Measurements from ENCODE around the gene PNMA6A.
"Not testable (repeated sequence)": the region's sequence is repeated elsewhere in the genome, so short reads cannot be mapped to it uniquely, and the experiment has no call there.

Gene PNMA6A

GRCh38 chrX:153071909-153072583 lies at the start of gene PNMA6A:
Gene PNMA6A, plus strand, starts transcription at chrX:153072454. Its CDS starts 609 bp downstream, at chrX:153073063.
- H3K27me3 Mint-ChIP-seq; H3K4me1 Mint-ChIP-seq; H3K4me3 Mint-ChIP-seq; DNase-seq; H3K27ac Mint-ChIP-seq; H3K36me3 Mint-ChIP-seq (ENCODE audit: low read depth); H3K9me3 Mint-ChIP-seq: not testable (repeated sequence)
- ATAC-seq = peak; percentile 74

- H3K9me3 Mint-ChIP-seq; ATAC-seq; H3K4me1 Mint-ChIP-seq; H3K27ac Mint-ChIP-seq; DNase-seq; H3K36me3 Mint-ChIP-seq (ENCODE audit: low read depth); H3K4me3 Mint-ChIP-seq; H3K27me3 Mint-ChIP-seq: not testable (repeated sequence)
Measured at GRCh38 chrX:153026501-153026900, 45.8 kb upstream of the PNMA6A start.

DNA sequence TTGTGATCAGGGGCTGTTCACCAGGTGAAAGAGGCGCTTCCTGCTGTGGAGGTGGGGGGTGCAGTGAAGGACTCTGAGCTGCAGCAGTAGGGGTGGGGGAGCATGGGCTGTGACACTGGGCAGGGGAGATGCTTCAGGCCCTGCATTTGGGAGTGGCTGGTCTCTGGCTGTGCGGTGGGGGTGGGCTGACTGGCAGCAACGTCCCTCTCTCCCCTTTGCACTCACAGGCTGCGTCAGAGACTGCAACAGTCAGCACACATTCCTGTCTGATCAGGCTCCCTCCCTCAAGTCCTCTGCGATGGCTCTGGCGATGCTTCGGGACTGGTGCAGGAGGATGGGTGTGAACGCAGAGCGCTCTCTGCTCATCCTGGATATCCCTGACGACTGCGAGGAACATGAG lies 43.8 kb upstream of the PNMA6A start:
- H3K4me3 Mint-ChIP-seq; H3K36me3 Mint-ChIP-seq (ENCODE audit: low read depth); H3K27ac Mint-ChIP-seq; ATAC-seq; H3K27me3 Mint-ChIP-seq; H3K9me3 Mint-ChIP-seq; DNase-seq: not testable (repeated sequence)
- peaks cover 13% of the 10 kb centered on the region for H3K4me1 Mint-ChIP-seq

GRCh38 chrX:153029162-153029561 lies 43.1 kb upstream of the PNMA6A start:
- H3K4me1 Mint-ChIP-seq = peaks cover 15% of the 10 kb centered on the region
- H3K4me3 Mint-ChIP-seq = no peak overlapping the region
- no peaks in the 10 kb centered on the region for H3K27me3 Mint-ChIP-seq
- H3K27ac Mint-ChIP-seq = no peak overlapping the region
- ATAC-seq = no peak
- no peaks in the 10 kb centered on the region for H3K9me3 Mint-ChIP-seq
- H3K36me3 Mint-ChIP-seq (ENCODE audit: low read depth) = no peaks in the 10 kb centered on the region
- DNase-seq = no peak

- ATAC-seq = no peak
- peaks cover 15% of the 10 kb centered on the region for H3K4me1 Mint-ChIP-seq
- H3K36me3 Mint-ChIP-seq (ENCODE audit: low read depth) = no peaks in the 10 kb centered on the region
- H3K27ac Mint-ChIP-seq = no peak overlapping the region
- DNase-seq = no peak
- H3K9me3 Mint-ChIP-seq = no peaks in the 10 kb centered on the region
- no peaks in the 10 kb centered on the region for H3K27me3 Mint-ChIP-seq
- no peak overlapping the region for H3K4me3 Mint-ChIP-seq
Measured at GRCh38 chrX:153029875-153030274, 42.4 kb upstream of the PNMA6A start.

- H3K4me3 Mint-ChIP-seq = no peak overlapping the region
- H3K36me3 Mint-ChIP-seq (ENCODE audit: low read depth) = no peaks in the 10 kb centered on the region
- H3K27me3 Mint-ChIP-seq = no peaks in the 10 kb centered on the region
- H3K27ac Mint-ChIP-seq = no peak overlapping the region
- no peak for ATAC-seq
- no peaks in the 10 kb centered on the region for H3K9me3 Mint-ChIP-seq
- DNase-seq = no peak
- peaks cover 15% of the 10 kb centered on the region for H3K4me1 Mint-ChIP-seq
Measured at GRCh38 chrX:153030801-153031200, 41.5 kb upstream of the PNMA6A start.

GRCh38 chrX:153032397-153033118 lies 39.7 kb upstream of the PNMA6A start:
- Mint-ChIP-seq H3K27me3 (no peaks in the 10 kb centered on the region), H3K9me3 (no peaks in the 10 kb centered on the region), H3K27ac (peak overlapping the region; percentile 92), H3K4me1 (peaks cover 15% of the 10 kb centered on the region), H3K36me3 (ENCODE audit: low read depth) (no peaks in the 10 kb centered on the region), H3K4me3 (peak overlapping the region; percentile 83)
- DNase-seq = peak; percentile 72
- peak; percentile 77 for ATAC-seq

GRCh38 chrX:153049093-153049492 lies 23.2 kb upstream of the PNMA6A start:
- H3K27ac Mint-ChIP-seq = no peak overlapping the region
- H3K36me3 Mint-ChIP-seq (ENCODE audit: low read depth) = peaks cover 18% of the 10 kb centered on the region
- no peaks in the 10 kb centered on the region for H3K4me1 Mint-ChIP-seq
- H3K27me3 Mint-ChIP-seq = no peaks in the 10 kb centered on the region
- ATAC-seq (no peak), DNase-seq (no peak)
- H3K9me3 Mint-ChIP-seq = peaks cover 4% of the 10 kb centered on the region
- no peak overlapping the region for H3K4me3 Mint-ChIP-seq

DNA sequence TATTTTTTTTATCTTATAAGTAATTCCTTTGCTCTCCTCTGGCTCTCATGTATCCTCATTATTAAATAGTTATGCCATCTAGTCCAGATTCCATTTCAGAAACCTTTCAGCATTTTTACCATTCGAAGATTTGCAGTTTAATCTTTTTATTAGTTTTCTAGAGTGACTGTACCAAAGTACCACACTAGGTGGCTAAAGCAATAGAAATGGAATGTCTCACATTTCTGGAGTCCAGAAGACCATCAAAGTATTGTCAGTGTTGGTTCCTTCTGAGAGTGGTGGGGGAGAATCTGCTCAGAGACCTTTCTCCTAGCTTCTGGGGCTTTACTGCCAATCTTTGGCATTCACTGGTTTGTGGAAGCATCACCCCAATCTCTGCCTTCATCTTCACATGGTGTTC lies 19.7 kb upstream of the PNMA6A start:
- no peaks in the 10 kb centered on the region for H3K27me3 Mint-ChIP-seq
- peaks cover 13% of the 10 kb centered on the region for H3K36me3 Mint-ChIP-seq (ENCODE audit: low read depth)
- DNase-seq (no peak), ATAC-seq (no peak)
- no peak overlapping the region for H3K27ac Mint-ChIP-seq
- H3K4me3 Mint-ChIP-seq = no peak overlapping the region
- no peaks in the 10 kb centered on the region for H3K4me1 Mint-ChIP-seq
- H3K9me3 Mint-ChIP-seq = peaks cover 4% of the 10 kb centered on the region

GRCh38 chrX:153055871-153056749 lies 16.1 kb upstream of the PNMA6A start, which contains the start of gene PNMA3:
Gene PNMA3, plus strand, starts transcription at chrX:153056470. Its CDS starts 586 bp downstream, at chrX:153057056.
- Mint-ChIP-seq H3K27me3 (no peaks in the 10 kb centered on the region), H3K36me3 (ENCODE audit: low read depth) (no peaks in the 10 kb centered on the region), H3K27ac (no peak within 1 kb of the TSS), H3K4me3 (no peak within 1 kb of the TSS), H3K9me3 (no peaks in the 10 kb centered on the region), H3K4me1 (no peaks in the 10 kb centered on the region)
- ATAC-seq (no peak), DNase-seq (no peak)

GRCh38 chrX:153057281-153057680 lies 15.0 kb upstream of the PNMA6A start:
- Mint-ChIP-seq H3K27me3 (no peaks in the 10 kb centered on the region), H3K27ac (no peak overlapping the region), H3K4me3 (no peak overlapping the region), H3K4me1 (no peaks in the 10 kb centered on the region), H3K36me3 (ENCODE audit: low read depth) (no peaks in the 10 kb centered on the region), H3K9me3 (no peaks in the 10 kb centered on the region)
- ATAC-seq = no peak
- DNase-seq = no peak

GRCh38 chrX:153059191-153060094 lies 12.8 kb upstream of the PNMA6A start:
- H3K4me1 Mint-ChIP-seq = no peaks in the 10 kb centered on the region
- no peak overlapping the region for H3K4me3 Mint-ChIP-seq
- ATAC-seq (no peak), DNase-seq (no peak)
- no peaks in the 10 kb centered on the region for H3K27me3 Mint-ChIP-seq
- no peak overlapping the region for H3K27ac Mint-ChIP-seq
- no peaks in the 10 kb centered on the region for H3K9me3 Mint-ChIP-seq
- H3K36me3 Mint-ChIP-seq (ENCODE audit: low read depth) = no peaks in the 10 kb centered on the region

GRCh38 chrX:153060095-153060445 lies 12.2 kb upstream of the PNMA6A start:
- ATAC-seq (no peak), DNase-seq (no peak)
- H3K4me1 Mint-ChIP-seq = no peaks in the 10 kb centered on the region
- no peak overlapping the region for H3K27ac Mint-ChIP-seq
- no peaks in the 10 kb centered on the region for H3K27me3 Mint-ChIP-seq
- H3K36me3 Mint-ChIP-seq (ENCODE audit: low read depth) = no peaks in the 10 kb centered on the region
- no peak overlapping the region for H3K4me3 Mint-ChIP-seq
- no peaks in the 10 kb centered on the region for H3K9me3 Mint-ChIP-seq

DNA sequence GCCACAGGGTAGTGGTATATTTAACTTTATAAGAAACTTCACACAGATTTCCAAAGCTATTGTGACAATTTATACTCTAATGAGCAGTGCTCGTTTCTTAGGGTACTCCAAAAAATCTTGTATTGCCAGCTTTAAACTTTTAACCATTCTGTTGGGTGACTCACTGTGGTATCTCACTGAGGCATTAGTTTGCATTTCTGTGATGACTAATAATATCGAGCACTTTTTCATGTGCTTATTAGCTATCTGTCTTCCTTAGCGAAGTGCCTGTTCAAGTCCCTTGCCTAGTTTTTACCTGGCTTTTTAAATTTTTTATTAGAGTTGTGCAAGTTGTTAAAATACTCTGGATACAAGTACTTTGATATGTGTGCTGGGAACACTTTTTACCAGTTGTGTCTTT lies 10.5 kb upstream of the PNMA6A start:
- DNase-seq (no peak), ATAC-seq (peak; percentile 54)
- no peaks in the 10 kb centered on the region for H3K36me3 Mint-ChIP-seq (ENCODE audit: low read depth)
- H3K27ac Mint-ChIP-seq = no peak overlapping the region
- no peaks in the 10 kb centered on the region for H3K9me3 Mint-ChIP-seq
- H3K4me1 Mint-ChIP-seq = no peaks in the 10 kb centered on the region
- H3K4me3 Mint-ChIP-seq = no peak overlapping the region
- H3K27me3 Mint-ChIP-seq = no peaks in the 10 kb centered on the region

Data from activated naive CD8-positive, alpha-beta T cell treated with anti-CD3 and anti-CD28 coated beads, Interleukin-2, amount 50 U/mL, for 24 hours (primary cell).